IMR-90 (cell line): ENCODE data around the gene SMARCD2.

Experiments
- BHLHE40 ChIP-seq: fragments of 150-350 bp; IDR thresholded peaks from 2 replicates; pipeline ENCODE4 v1.6.1; 2016; ENCODE audit warnings: mild to moderate bottlenecking, low read depth, low read length
- POLR2A ChIP-seq: IDR thresholded peaks from 2 replicates; pipeline ENCODE4 v1.6.1; 2012; ENCODE audit warnings: mild to moderate bottlenecking, low read depth, low read length
- TF ChIP-seq, protein P1 (sequence below): conservative IDR thresholded peaks from 2 replicates; pipeline ENCODE4 v1.5.1; 2012; ENCODE audit warnings: mild to moderate bottlenecking, low read depth, low read length, improper control_type of control experiment

DNA sequence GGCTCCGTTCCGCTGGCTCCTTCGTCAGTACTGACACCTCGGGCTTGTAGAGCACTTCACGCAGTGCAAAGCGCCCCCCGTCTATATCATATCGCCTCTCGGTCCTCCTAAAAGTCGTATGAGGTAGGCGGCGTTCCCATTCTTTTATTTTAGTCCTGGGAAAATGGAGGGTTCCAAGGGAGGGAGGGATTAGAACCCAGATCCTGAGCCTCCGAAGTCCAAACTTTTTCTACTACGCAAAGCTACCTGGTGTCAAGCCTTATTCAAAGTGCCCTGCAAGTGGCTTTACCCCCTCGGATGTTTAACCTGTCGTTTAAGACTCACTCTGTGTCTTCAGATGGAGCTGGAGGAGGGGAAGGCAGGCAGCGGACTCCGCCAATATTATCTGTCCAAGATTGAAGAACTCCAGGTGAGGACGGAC is 14.7 kb downstream of the SMARCD2 start:
- TF ChIP-seq, protein P1, sequence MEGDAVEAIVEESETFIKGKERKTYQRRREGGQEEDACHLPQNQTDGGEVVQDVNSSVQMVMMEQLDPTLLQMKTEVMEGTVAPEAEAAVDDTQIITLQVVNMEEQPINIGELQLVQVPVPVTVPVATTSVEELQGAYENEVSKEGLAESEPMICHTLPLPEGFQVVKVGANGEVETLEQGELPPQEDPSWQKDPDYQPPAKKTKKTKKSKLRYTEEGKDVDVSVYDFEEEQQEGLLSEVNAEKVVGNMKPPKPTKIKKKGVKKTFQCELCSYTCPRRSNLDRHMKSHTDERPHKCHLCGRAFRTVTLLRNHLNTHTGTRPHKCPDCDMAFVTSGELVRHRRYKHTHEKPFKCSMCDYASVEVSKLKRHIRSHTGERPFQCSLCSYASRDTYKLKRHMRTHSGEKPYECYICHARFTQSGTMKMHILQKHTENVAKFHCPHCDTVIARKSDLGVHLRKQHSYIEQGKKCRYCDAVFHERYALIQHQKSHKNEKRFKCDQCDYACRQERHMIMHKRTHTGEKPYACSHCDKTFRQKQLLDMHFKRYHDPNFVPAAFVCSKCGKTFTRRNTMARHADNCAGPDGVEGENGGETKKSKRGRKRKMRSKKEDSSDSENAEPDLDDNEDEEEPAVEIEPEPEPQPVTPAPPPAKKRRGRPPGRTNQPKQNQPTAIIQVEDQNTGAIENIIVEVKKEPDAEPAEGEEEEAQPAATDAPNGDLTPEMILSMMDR = no peak
- no peak for TF ChIP-seq POLR2A
- TF ChIP-seq BHLHE40 = no peak
